ENCODE results near the gene BICDL2. TPM values are rescaled to one million over a fixed set of nuclear protein-coding genes. Genes with fewer than 3 reads are reported as not detected.

Gene BICDL2
- total and polyA plus RNA-seq, 8 donors = 18.4 to 693 (median 47.2) TPM

DNA sequence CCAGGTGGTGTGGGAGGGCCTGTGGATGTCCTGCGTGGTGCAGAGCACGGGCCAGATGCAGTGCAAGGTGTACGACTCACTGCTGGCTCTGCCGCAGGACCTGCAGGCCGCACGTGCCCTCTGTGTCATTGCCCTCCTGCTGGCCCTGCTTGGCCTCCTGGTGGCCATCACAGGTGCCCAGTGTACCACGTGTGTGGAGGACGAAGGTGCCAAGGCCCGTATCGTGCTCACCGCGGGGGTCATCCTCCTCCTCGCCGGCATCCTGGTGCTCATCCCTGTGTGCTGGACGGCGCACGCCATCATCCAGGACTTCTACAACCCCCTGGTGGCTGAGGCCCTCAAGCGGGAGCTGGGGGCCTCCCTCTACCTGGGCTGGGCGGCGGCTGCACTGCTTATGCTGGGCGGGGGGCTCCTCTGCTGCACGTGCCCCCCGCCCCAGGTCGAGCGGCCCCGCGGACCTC, 23.2 kb downstream of the BICDL2 start:
- no peak for DNase-seq
- intact Hi-C loops (cut with DNase I; ENCODE audit: low total_unique reads) = no loop called here
- no peaks in the 10 kb centered on the region for H3K9me3 ChIP-seq
- H3K4me1 ChIP-seq = peaks cover 18 to 48% (median 32%) of the 10 kb centered on the region in 4 donors
- H3K27ac ChIP-seq = no peak overlapping the region
- no peak overlapping the region for H3K4me3 ChIP-seq
- TF ChIP-seq POLR2AphosphoS5 (IDR thresholded peaks at IDR 0.05) (no peak), EP300 (IDR thresholded peaks at IDR 0.05) (no peak)
- H3K27me3 ChIP-seq = peaks cover 5 to 87% (median 60%) of the 10 kb centered on the region in 3 donors
- no peaks in the 10 kb centered on the region for H3K36me3 ChIP-seq
- WGBS, 5 donors = 65 to 84% (median 75%) methylated on average over 13 to 27 of the region's 27 CpGs

DNA sequence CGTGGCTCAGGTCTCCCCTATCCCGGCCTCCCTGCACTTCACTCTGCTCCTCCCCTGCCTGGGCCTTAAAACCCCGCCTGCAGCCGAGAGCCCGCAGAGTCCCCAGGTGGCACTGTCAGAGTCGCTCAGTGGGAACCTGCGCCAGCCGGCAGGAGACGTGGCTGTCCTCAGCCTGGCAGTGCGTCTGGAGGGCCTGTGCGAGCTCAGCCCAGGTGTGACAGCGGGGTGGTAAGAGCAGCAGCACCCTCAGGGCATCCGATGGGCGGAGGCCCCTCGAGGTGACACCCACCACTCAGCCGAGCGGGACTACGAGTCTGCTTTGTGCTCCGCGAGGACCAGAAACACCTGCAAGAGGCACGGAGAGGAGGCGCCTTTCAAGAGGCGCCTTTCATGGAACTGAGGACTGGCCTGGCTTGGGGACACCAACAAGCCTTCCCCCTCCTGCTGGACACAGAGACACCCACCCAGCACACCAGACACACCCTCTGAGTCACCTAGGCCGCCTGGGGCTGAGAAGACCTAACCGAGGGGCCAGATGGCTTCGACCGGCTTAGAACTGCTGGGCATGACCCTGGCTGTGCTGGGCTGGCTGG, 23.8 kb downstream of the BICDL2 start, which contains the start of gene CLDN9:
TSS of gene CLDN9 (plus strand) at position 96 of the 593 bp plus-strand sequence. CDS start at position 536, 440 bp downstream.
- TF ChIP-seq EP300 (IDR thresholded peaks at IDR 0.05) (no peak), POLR2A (IDR thresholded peaks at IDR 0.05) (no peak), POLR2AphosphoS5 (IDR thresholded peaks at IDR 0.05) (no peak)
- TF ChIP-seq, protein P1, sequence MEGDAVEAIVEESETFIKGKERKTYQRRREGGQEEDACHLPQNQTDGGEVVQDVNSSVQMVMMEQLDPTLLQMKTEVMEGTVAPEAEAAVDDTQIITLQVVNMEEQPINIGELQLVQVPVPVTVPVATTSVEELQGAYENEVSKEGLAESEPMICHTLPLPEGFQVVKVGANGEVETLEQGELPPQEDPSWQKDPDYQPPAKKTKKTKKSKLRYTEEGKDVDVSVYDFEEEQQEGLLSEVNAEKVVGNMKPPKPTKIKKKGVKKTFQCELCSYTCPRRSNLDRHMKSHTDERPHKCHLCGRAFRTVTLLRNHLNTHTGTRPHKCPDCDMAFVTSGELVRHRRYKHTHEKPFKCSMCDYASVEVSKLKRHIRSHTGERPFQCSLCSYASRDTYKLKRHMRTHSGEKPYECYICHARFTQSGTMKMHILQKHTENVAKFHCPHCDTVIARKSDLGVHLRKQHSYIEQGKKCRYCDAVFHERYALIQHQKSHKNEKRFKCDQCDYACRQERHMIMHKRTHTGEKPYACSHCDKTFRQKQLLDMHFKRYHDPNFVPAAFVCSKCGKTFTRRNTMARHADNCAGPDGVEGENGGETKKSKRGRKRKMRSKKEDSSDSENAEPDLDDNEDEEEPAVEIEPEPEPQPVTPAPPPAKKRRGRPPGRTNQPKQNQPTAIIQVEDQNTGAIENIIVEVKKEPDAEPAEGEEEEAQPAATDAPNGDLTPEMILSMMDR (IDR thresholded peaks at IDR 0.05) = no peak
- peaks cover 24 to 48% (median 30%) of the 10 kb centered on the region in 4 donors for H3K4me1 ChIP-seq
- 31 to 52% (median 38%) methylated on average over 18 to 27 of the region's 27 CpGs for WGBS, 5 donors

DNA sequence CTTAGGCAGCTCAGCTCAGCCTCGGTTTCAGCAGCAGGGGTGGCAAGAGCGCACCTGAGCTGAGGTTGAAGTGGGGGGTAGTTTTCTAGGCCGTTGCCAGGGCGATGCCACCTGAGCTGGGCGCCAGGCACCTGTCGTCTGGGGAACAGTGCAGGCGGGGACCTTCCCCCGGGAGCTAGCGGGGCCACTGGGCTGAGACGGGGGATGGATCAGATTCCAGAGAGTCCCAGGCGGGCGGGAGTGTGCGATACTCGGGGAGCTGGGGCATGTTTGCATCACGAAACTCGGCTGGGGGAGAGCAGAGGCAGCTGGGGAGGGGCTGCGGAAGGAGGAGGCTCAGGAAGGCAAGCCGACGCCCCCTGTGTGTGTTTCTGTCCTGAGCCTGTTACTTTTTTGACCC, 24.5 kb downstream of the BICDL2 start:
- Histone ChIP-seq H3K27me3 (peaks cover 5 to 87% (median 52%) of the 10 kb centered on the region in 3 donors), H3K4me1 (peaks cover 30 to 52% (median 31%) of the 10 kb centered on the region in 4 donors), H3K27ac (no peak overlapping the region), H3K4me3 (no peak overlapping the region), H3K9me3 (no peaks in the 10 kb centered on the region), H3K36me3 (no peaks in the 10 kb centered on the region)
- intact Hi-C loops (cut with DNase I; ENCODE audit: low total_unique reads) = no loop called here
- WGBS, 5 donors = 8 to 20% (median 15%) methylated on average over 9 to 19 of the region's 19 CpGs
- TF ChIP-seq POLR2AphosphoS5 (IDR thresholded peaks at IDR 0.05) (no peak), POLR2A (IDR thresholded peaks at IDR 0.05) (no peak), EP300 (IDR thresholded peaks at IDR 0.05) (no peak)
- TF ChIP-seq, protein P1 (IDR thresholded peaks at IDR 0.05) = no peak
- peak in 1 of 2 donors; percentile 79 for DNase-seq

More for the DNA sequence above, 23.8 kb downstream of the BICDL2 start, which contains the start of gene CLDN9:
- intact Hi-C loops (cut with DNase I; ENCODE audit: low total_unique reads) = no loop called here
- Histone ChIP-seq H3K4me3 (no peak within 1 kb of the TSS), H3K9me3 (no peaks in the 10 kb centered on the region), H3K27ac (no peak within 1 kb of the TSS), H3K27me3 (peaks cover 5 to 87% (median 59%) of the 10 kb centered on the region in 3 donors), H3K36me3 (no peaks in the 10 kb centered on the region)
- DNase-seq = peak; percentile 61 to 87

DNA sequence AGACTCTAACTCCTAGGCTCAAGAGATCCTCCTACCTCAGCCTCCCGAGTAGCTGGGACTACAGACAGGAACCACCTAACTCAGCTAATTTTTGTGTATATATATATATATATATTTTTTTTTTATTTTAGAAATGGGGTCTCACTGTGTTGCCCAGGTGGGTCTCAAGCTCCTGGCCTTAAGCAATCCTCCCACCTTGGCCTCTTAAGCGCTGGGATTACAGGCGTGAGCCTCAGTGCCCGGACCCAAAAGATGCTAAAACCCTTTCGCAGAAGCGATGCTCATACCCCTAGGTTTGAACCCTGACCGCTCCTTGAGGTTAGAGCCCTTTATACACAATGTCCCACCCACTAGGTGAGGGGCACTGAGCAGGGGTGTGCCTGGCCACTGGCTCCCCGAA, 26.2 kb downstream of the BICDL2 start:
- no peak for TF ChIP-seq POLR2A (IDR thresholded peaks at IDR 0.05)
- no peak for TF ChIP-seq POLR2AphosphoS5 (IDR thresholded peaks at IDR 0.05)
- no peak for TF ChIP-seq EP300 (IDR thresholded peaks at IDR 0.05)
- TF ChIP-seq, protein P1 (IDR thresholded peaks at IDR 0.05) = no peak
- Histone ChIP-seq H3K27ac (no peak overlapping the region), H3K9me3 (no peaks in the 10 kb centered on the region), H3K36me3 (no peaks in the 10 kb centered on the region), H3K27me3 (peaks cover 5 to 96% (median 54%) of the 10 kb centered on the region in 3 donors), H3K4me3 (no peak overlapping the region), H3K4me1 (peaks cover 32 to 69% (median 40%) of the 10 kb centered on the region in 4 donors)
- 85 to 91% (median 88%) methylated on average over 8 of the region's 8 CpGs for WGBS, 5 donors
- DNase-seq = no peak
- intact Hi-C loops (cut with DNase I; ENCODE audit: low total_unique reads) = no loop called here
